Parathyroid adenoma (tissue), 2 donors: Measurements from ENCODE around the gene MIR17HG.

Experiments used
- H2AFZ ChIP-seq: fragments of 300-600 bp; sonication (generic); one replicate; pipeline ENCODE4 v1.7.0; 2017; ENCODE audit warnings: antibody characterized with exemption, mild to moderate bottlenecking
- H3K27ac ChIP-seq: fragments of 300-600 bp; sonication (generic); one replicate; pipeline ENCODE4 v1.7.0; 2017
- H3K27me3 ChIP-seq: fragments of 300-600 bp; sonication (generic); one replicate; pipeline ENCODE4 v1.7.0; 2017; ENCODE audit warnings: low read length; ENCODE audit not compliant: control insufficient read depth, insufficient read depth
- H3K36me3 ChIP-seq: fragments of 300-600 bp; sonication (generic); one replicate; pipeline ENCODE4 v1.7.0; 2017; ENCODE audit warnings: low read length; ENCODE audit not compliant: control insufficient read depth, insufficient read depth
- H3K4me1 ChIP-seq: fragments of 300-600 bp; sonication (generic); one replicate; pipeline ENCODE4 v1.7.0; 2017; ENCODE audit warnings: control low read depth
- H3K4me2 ChIP-seq: fragments of 300-600 bp; sonication (generic); one replicate; pipeline ENCODE4 v1.7.0; 2017; ENCODE audit warnings: low read length
- H3K4me3 ChIP-seq: fragments of 300-600 bp; sonication (generic); one replicate; pipeline ENCODE4 v1.7.0; 2017; ENCODE audit warnings: low read depth, low read length
- H3K79me2 ChIP-seq: fragments of 300-600 bp; sonication (generic); one replicate; pipeline ENCODE4 v1.7.0; 2017; ENCODE audit warnings: control low read depth
- H3K9ac ChIP-seq: fragments of 300-600 bp; sonication (generic); one replicate; pipeline ENCODE4 v1.7.0; 2017; ENCODE audit warnings: mild to moderate bottlenecking
- H3K9me3 ChIP-seq: fragments of 300-600 bp; sonication (generic); one replicate; pipeline ENCODE4 v1.7.0; 2017; ENCODE audit warnings: low read length; ENCODE audit not compliant: control insufficient read depth
- CTCF ChIP-seq: fragments of 300-600 bp; sonication (generic); IDR thresholded peaks from one replicate; pipeline ENCODE4 v1.7.0; 2017; ENCODE audit warnings: antibody characterized with exemption, mild to moderate bottlenecking
- donor health status: primary hyperparathyroidism.

Gene MIR17HG

GRCh38 chr13:91355099-91355825 lies 7.8 kb downstream of the MIR17HG start:
- no peaks in the 10 kb centered on the region for H3K4me1 ChIP-seq
- no peaks in the 10 kb centered on the region for H3K27me3 ChIP-seq
- no peaks in the 10 kb centered on the region for H3K9me3 ChIP-seq
- no peak overlapping the region for H2AFZ ChIP-seq
- TF ChIP-seq CTCF = no peak
- no peak overlapping the region for H3K27ac ChIP-seq
- H3K4me3 ChIP-seq = no peak overlapping the region
- H3K4me2 ChIP-seq = no peak overlapping the region
- no peaks in the 10 kb centered on the region for H3K36me3 ChIP-seq
- H3K79me2 ChIP-seq = no peaks in the 10 kb centered on the region
- H3K9ac ChIP-seq = no peak overlapping the region

GRCh38 chr13:91355826-91356710 lies 8.6 kb downstream of the MIR17HG start:
- H3K9ac ChIP-seq = no peak overlapping the region
- H3K4me2 ChIP-seq = no peak overlapping the region
- no peaks in the 10 kb centered on the region for H3K4me1 ChIP-seq
- no peak overlapping the region for H3K27ac ChIP-seq
- no peak for TF ChIP-seq CTCF
- no peaks in the 10 kb centered on the region for H3K27me3 ChIP-seq
- H3K4me3 ChIP-seq = no peak overlapping the region
- H3K36me3 ChIP-seq = no peaks in the 10 kb centered on the region
- no peaks in the 10 kb centered on the region for H3K79me2 ChIP-seq
- H2AFZ ChIP-seq = no peak overlapping the region
- no peaks in the 10 kb centered on the region for H3K9me3 ChIP-seq

GRCh38 chr13:91356919-91357612 lies 9.6 kb downstream of the MIR17HG start:
- no peak for TF ChIP-seq CTCF
- Histone ChIP-seq H3K9ac (no peak overlapping the region), H3K4me1 (no peaks in the 10 kb centered on the region), H3K9me3 (no peaks in the 10 kb centered on the region), H3K4me2 (no peak overlapping the region), H2AFZ (no peak overlapping the region), H3K27me3 (no peaks in the 10 kb centered on the region), H3K79me2 (no peaks in the 10 kb centered on the region), H3K27ac (no peak overlapping the region), H3K36me3 (no peaks in the 10 kb centered on the region), H3K4me3 (no peak overlapping the region)

- H3K9ac ChIP-seq = no peak overlapping the region
- no peaks in the 10 kb centered on the region for H3K27me3 ChIP-seq
- no peak overlapping the region for H3K4me3 ChIP-seq
- no peak for TF ChIP-seq CTCF
- H2AFZ ChIP-seq = no peak overlapping the region
- no peaks in the 10 kb centered on the region for H3K79me2 ChIP-seq
- H3K9me3 ChIP-seq = no peaks in the 10 kb centered on the region
- no peaks in the 10 kb centered on the region for H3K4me1 ChIP-seq
- H3K4me2 ChIP-seq = no peak overlapping the region
- H3K27ac ChIP-seq = no peak overlapping the region
- H3K36me3 ChIP-seq = no peaks in the 10 kb centered on the region
These were observed 10.3 kb downstream of the MIR17HG start for GRCh38 chr13:91357613-91358386.
